Vagina (tissue), 2 donors: ENCODE results near the gene NDUFV1. TPM values are rescaled to one million over a fixed set of nuclear protein-coding genes. Genes with fewer than 3 reads are reported as not detected.
A peak's percentile ranks its signal among the peaks of the same experiment; 100 is the strongest.

Source experiments
- DNase-seq, 2 donors: peaks; one replicate each; pipeline ENCODE4 v3.0.0-alpha.2; 2017; ENCODE audit errors: extremely low spot score in 2 of 2
- H3K27ac ChIP-seq: fragments of 200-600 bp; sonication (generic); one replicate; pipeline ENCODE4 v1.5.1; 2019
- H3K27me3 ChIP-seq: fragments of 200-600 bp; sonication (generic); one replicate; pipeline ENCODE4 v1.5.1; 2019
- H3K36me3 ChIP-seq, 2 donors: fragments of 200-600 bp; sonication (generic); one replicate each; pipeline ENCODE4 v1.5.1; 2017 to 2019
- H3K4me1 ChIP-seq: fragments of 200-600 bp; sonication (generic); one replicate; pipeline ENCODE4 v1.5.1; 2019
- H3K4me3 ChIP-seq, 2 donors: fragments of 200-600 bp; sonication (generic); 1 replicate in 1 of 2; 2 replicates in 1 of 2; pipeline ENCODE4 v1.5.1; 2016 to 2019
- H3K9me3 ChIP-seq: fragments of 200-600 bp; sonication (generic); one replicate; pipeline ENCODE4 v1.5.1; 2019
- CTCF ChIP-seq, 3 experiments: fragments of 450-650 bp in 2 of 3; fragments of 200-600 bp in 1 of 3; sonication (generic) in 1 of 3; IDR thresholded peaks; one replicate each; pipeline ENCODE4 v1.5.1; 2017 to 2019; ENCODE audit warnings: antibody characterized with exemption in 3 of 3, mild to moderate bottlenecking in 2 of 3, moderate library complexity in 2 of 3
- POLR2A ChIP-seq, 2 donors: fragments of 450-650 bp; IDR thresholded peaks; one replicate each; pipeline ENCODE4 v1.6.1; 2017; ENCODE audit warnings: antibody characterized with exemption in 2 of 2, mild to moderate bottlenecking in 2 of 2, moderate library complexity in 2 of 2
- POLR2AphosphoS5 ChIP-seq, 2 donors: sonication (generic); formaldehyde crosslinking; IDR thresholded peaks; one replicate each; pipeline ENCODE4 v1.9.0; 2017; ENCODE audit warnings: antibody characterized with exemption in 2 of 2, mild to moderate bottlenecking in 2 of 2, low read depth in 1 of 2; ENCODE audit not compliant: insufficient read depth in 1 of 2
- intact Hi-C: fragments of 100-400 bp; cut with DNase I; formaldehyde crosslinking; loops from one replicate; pipeline ENCODE4 v1.15.1; 2023
- total RNA-seq: library from RNA; depleted of rRNA; stranded (reverse); fragments of >200 nt; gene quantifications from one replicate; pipeline ENCODE4 v1.2.3, GENCODE V29; 2016

NDUFV1 gene
- total RNA-seq, 1 donor from 2014 or later, result 254 TPM

- Histone ChIP-seq H3K4me1 (no peaks in the 10 kb centered on the region), H3K27me3 (no peaks in the 10 kb centered on the region), H3K27ac (no peak overlapping the region), H3K36me3 (no peaks in the 10 kb centered on the region), H3K4me3 (no peak overlapping the region), H3K9me3 (no peaks in the 10 kb centered on the region)
- TF ChIP-seq CTCF (IDR thresholded peaks at IDR 0.05) (no peak), POLR2A (IDR thresholded peaks at IDR 0.05) (no peak), POLR2AphosphoS5 (IDR thresholded peaks at IDR 0.05; ENCODE audit: insufficient read depth in 1 of 2, low read depth in 1 of 2) (no peak)
- no peak for DNase-seq
- intact Hi-C loops, result no loop called here
Measured at GRCh38 chr11:67648796-67649613, 42.3 kb downstream of the NDUFV1 start.

GRCh38 chr11:67649634-67650510 lies 43.1 kb downstream of the NDUFV1 start:
- Histone ChIP-seq H3K4me1 (no peaks in the 10 kb centered on the region), H3K4me3 (peak overlapping the region; percentile 42), H3K27ac (no peak overlapping the region), H3K36me3 (no peaks in the 10 kb centered on the region), H3K9me3 (no peaks in the 10 kb centered on the region), H3K27me3 (no peaks in the 10 kb centered on the region)
- no peak for DNase-seq
- TF ChIP-seq POLR2AphosphoS5 (IDR thresholded peaks at IDR 0.05; ENCODE audit: insufficient read depth in 1 of 2, low read depth in 1 of 2) (no peak), POLR2A (IDR thresholded peaks at IDR 0.05) (no peak), CTCF (IDR thresholded peaks at IDR 0.05) (no peak)
- intact Hi-C loops, result no loop called here

GRCh38 chr11:67651976-67652781 lies 45.4 kb downstream of the NDUFV1 start:
- Histone ChIP-seq H3K4me3 (no peak overlapping the region), H3K9me3 (no peaks in the 10 kb centered on the region), H3K4me1 (peaks cover 2% of the 10 kb centered on the region), H3K27me3 (no peaks in the 10 kb centered on the region), H3K27ac (no peak overlapping the region), H3K36me3 (no peaks in the 10 kb centered on the region)
- DNase-seq, result no peak
- no peak for TF ChIP-seq CTCF (IDR thresholded peaks at IDR 0.05)
- TF ChIP-seq POLR2AphosphoS5 (IDR thresholded peaks at IDR 0.05; ENCODE audit: insufficient read depth in 1 of 2, low read depth in 1 of 2), result no peak
- no peak for TF ChIP-seq POLR2A (IDR thresholded peaks at IDR 0.05)
- intact Hi-C loops, result no loop called here

- DNase-seq, result no peak
- Histone ChIP-seq H3K4me3 (no peak overlapping the region), H3K36me3 (no peaks in the 10 kb centered on the region), H3K27me3 (no peaks in the 10 kb centered on the region), H3K4me1 (peaks cover 8% of the 10 kb centered on the region), H3K27ac (no peak overlapping the region), H3K9me3 (no peaks in the 10 kb centered on the region)
- intact Hi-C loops, result no loop called here
- TF ChIP-seq CTCF (IDR thresholded peaks at IDR 0.05) (no peak), POLR2AphosphoS5 (IDR thresholded peaks at IDR 0.05; ENCODE audit: insufficient read depth in 1 of 2, low read depth in 1 of 2) (no peak), POLR2A (IDR thresholded peaks at IDR 0.05) (no peak)
Measured at GRCh38 chr11:67652965-67653845, 46.5 kb downstream of the NDUFV1 start.
